Dedifferentiated amniotic fluid mesenchymal stem cell (primary cell): ENCODE results near the gene CCDC92.
"Not testable (repeated sequence)": the region's sequence is repeated elsewhere in the genome, so short reads cannot be mapped to it uniquely, and the experiment has no call there.

Source experiments
- DNase-seq: peaks from one replicate; pipeline ENCODE4 v3.0.0-alpha.2; 2016; ENCODE audit errors: extremely low spot score

The CCDC92 gene

GRCh38 chr12:123949770-123950165 lies 22.9 kb downstream of the CCDC92 start:
- no peak for DNase-seq

- DNase-seq, result no peak
Observed at GRCh38 chr12:123948796-123949769, 23.5 kb downstream of the CCDC92 start.

- no peak for DNase-seq
Observed at GRCh38 chr12:123948401-123948795, 24.2 kb downstream of the CCDC92 start.

- DNase-seq, result not testable (repeated sequence)
Observed at GRCh38 chr12:123947531-123947930, 25.1 kb downstream of the CCDC92 start.

- not testable (repeated sequence) for DNase-seq
Observed at GRCh38 chr12:123946516-123947505, 25.8 kb downstream of the CCDC92 start.

- DNase-seq, result no peak
Observed at GRCh38 chr12:123946152-123946515, 26.5 kb downstream of the CCDC92 start.

GRCh38 chr12:123945287-123946151 lies 27.1 kb downstream of the CCDC92 start:
- DNase-seq, result no peak

- DNase-seq, result no peak
Observed at GRCh38 chr12:123944696-123945095, 27.9 kb downstream of the CCDC92 start.

GRCh38 chr12:123943816-123944215 lies 28.8 kb downstream of the CCDC92 start:
- no peak for DNase-seq

- no peak for DNase-seq
Observed at GRCh38 chr12:123942911-123943648, 29.6 kb downstream of the CCDC92 start.

- DNase-seq, result peak; percentile 75
Observed at GRCh38 chr12:123942238-123942653, 30.4 kb downstream of the CCDC92 start.

- no peak for DNase-seq
Observed at GRCh38 chr12:123941624-123942237, 30.9 kb downstream of the CCDC92 start.

- DNase-seq, result no peak
Observed at GRCh38 chr12:123941000-123941399, 31.6 kb downstream of the CCDC92 start.

- DNase-seq, result no peak
Observed at GRCh38 chr12:123940627-123940966, 32.0 kb downstream of the CCDC92 start.

GRCh38 chr12:123939716-123940626 lies 32.7 kb downstream of the CCDC92 start:
- DNase-seq, result no peak

- no peak for DNase-seq
Observed at GRCh38 chr12:123938679-123939480, 33.8 kb downstream of the CCDC92 start.

- DNase-seq, result no peak
Observed at GRCh38 chr12:123937707-123938591, 34.7 kb downstream of the CCDC92 start.
